GM04504 (cell line): ENCODE data around the gene LAMB4.

Source experiments
- DNase-seq: peaks from one replicate; pipeline ENCODE4 v3.0.0-alpha.2; 2012; ENCODE audit warnings: low read depth

The LAMB4 gene

DNA sequence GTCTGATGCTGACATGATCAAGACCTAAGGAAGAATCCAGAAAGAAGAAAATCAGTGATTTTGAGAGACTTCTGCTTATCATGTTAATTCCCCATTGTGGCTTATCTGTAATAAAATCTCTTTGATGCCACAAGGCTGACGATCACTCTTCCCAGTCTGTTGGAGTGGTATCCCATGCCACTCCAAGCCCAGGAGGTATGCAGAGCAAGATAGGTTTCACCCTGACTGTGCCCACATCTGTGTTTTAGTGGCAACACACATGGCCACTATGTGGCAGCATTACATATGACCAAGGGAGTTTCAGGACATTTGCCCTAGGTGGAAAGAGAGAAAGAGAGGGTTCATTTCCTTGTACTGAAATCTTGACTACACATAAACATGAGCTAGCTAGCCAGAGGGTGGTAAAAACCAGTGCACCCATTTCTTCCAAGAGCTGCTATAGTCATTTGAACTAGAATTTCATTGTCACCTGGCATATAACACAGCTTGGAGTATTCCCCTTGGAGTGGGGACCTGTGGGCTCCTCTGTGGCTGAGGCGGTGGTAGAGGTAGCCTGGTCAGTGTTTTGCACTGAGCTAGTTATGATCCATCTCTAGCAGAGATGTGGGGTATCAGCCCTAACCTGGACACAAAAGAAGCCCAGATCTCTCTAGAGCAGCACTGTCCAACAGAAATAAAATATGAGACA, 20.8 kb downstream of the LAMB4 start:
- DNase-seq = no peak

DNA sequence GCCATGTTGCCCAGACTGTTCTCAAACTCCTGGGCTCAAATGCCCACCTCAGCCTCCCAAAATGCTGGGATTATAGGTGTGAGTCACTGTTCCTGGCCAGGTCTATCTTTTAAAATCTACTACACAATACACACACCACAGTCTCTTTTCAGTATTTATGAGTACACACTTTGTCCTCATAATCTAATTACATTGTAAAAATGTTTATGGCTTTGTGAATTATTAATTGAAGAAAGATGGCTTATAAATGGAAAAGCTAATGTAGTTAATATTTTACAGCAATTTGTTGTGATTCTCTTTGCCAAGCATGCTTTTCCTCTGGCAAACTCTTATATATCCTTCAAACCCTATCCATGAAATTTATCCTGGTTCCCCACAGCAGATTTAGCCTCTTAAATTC, 22.0 kb downstream of the LAMB4 start:
- DNase-seq = no peak

GRCh38 chr7:108104324-108104723, 25.8 kb downstream of the LAMB4 start:
- DNase-seq = no peak

DNA sequence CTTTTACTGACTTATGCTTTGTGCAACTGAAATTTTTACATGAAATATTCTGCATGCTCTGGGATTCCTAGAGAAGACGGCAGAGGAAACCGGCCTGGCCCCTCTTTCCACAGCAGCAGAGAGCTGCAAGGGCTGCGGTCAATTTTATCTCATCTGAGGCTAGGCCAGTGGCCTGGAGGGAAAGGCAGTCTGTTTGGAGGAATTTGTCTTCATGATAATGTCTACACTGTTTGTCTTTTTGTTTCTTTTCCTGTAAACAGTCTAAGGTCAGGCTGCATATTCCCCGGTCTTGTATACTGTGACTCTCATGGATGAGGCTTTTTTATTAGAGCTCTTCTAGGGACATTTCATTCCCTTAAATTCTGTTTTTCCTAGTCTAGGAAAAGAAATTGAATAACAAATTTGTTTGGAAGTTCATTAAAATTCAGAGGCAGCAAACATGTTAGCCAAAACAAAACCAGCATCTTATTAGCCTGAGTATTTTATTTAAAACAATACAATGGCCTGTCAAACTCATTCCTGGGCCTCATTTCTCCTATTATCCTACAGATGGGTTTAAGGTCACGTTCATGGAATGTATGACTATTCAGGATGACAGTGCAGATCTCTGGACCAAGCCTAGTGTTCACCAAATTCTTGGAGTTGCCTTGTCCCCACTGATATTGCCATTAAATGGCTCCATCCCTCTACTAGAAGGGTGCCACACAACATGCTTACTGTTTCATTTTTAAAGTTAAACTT, 26.4 kb downstream of the LAMB4 start:
- no peak for DNase-seq

DNA sequence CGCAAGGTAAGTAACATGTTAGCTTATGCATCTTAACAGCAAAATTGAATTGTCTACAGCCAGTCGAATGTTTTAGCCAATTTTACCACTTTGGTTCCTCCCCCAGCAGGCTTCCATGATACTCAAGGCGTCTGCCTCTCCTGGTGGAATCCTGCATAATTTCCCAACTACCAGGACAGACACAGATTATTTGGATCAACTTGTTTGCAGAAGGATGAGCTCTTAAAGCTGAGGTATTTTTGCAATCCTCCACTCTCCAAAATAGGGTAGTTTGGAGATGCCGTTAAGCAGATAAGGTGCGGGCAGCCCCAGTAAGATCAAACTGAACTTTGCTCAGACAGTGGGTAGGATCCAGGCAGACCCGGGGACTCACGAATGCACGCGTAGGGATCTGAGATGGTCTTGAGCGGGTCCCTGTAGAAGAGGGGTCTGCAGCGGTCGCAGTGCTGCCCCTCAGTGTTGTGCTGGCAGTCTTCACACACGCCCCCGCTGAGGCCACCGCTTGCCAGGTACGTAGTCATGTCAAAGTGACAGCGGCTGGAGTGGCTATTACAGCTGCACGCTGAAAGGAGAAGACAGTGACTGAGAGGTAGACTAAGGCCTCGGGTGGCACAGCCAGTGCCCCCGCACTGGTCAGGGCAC, 27.4 kb downstream of the LAMB4 start:
- no peak for DNase-seq

DNA sequence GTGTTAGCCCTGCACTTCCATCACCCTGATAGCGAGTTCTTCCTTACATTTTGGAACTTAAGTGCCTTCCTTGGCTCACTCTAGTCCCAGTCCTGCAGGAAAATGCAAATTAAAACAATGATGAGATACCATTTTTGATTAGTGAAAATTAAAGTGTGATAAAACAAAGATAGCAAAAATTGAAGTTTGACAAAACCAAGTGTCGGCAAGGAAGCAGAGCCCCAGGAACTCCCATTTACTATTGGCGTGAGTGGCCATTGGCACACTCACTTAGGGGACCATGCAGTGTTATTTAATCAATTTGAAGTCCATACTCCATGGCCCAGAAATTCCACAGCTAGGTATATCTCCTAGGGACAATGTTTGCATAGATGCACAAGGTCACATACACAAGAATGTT, 28.4 kb downstream of the LAMB4 start:
- no peak for DNase-seq

DNA sequence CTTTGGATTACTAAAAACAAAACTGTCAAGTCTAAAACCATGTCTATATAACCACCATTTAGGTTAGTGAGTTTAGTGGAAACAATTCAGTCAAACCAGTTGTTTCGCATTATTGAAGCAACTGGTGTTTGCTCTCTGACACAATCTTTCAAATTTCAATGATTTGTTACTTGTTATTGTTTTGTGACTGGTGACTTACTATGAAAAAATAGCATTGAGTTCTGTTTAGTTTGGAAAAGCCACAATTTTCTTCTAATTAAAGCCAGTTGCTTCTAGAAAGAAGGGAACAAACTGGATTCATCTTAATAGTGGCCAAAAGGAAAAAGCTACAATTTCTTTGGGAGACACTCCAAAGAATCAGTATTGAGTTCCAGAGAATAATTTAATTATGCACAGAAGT, 30.4 kb downstream of the LAMB4 start:
- peak; percentile 49 for DNase-seq

DNA sequence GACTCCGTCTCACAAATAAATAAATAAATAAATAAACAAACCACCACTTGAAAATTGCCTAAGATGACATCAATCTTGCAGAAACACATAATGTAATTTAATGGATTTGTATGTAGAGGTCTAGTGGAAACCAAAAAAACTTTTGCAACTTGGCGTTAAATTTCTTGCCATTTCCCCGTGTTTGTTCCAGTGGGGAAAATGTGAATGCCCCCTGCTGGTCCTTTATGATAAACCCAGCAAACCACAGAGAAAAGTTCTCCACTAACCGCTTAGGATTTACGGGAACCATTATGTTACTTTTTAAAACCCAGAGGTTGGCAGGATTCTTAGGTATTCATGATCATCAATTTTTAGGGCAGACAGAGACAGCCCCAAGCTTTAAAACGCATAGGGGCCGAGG, 32.5 kb downstream of the LAMB4 start:
- no peak for DNase-seq

GRCh38 chr7:108096996-108097395, 33.2 kb downstream of the LAMB4 start:
- DNase-seq = no peak

- peak; percentile 77 for DNase-seq
Measured at GRCh38 chr7:108094933-108095710, 35.0 kb downstream of the LAMB4 start.

DNA sequence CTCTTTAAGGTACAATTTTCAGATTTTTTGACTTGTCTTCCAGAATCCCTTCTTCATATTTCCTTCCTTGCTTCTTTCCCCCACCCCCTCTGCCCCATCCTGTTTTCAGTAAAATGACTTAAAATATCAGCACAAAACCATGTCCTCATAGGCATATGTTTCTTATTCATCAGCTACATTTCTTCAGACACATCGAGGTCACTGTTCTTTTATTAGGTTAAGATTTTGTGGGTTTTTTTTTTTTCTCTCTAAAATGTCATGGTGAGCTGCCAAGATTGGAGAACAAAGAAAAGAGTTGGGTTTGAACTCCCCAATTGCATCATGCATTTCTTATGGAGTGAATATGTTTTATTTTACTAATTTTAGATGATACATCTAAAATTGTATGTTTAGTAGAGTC, 35.8 kb downstream of the LAMB4 start:
- peak; percentile 76 for DNase-seq

GRCh38 chr7:108093851-108094331, 36.3 kb downstream of the LAMB4 start:
- no peak for DNase-seq

DNA sequence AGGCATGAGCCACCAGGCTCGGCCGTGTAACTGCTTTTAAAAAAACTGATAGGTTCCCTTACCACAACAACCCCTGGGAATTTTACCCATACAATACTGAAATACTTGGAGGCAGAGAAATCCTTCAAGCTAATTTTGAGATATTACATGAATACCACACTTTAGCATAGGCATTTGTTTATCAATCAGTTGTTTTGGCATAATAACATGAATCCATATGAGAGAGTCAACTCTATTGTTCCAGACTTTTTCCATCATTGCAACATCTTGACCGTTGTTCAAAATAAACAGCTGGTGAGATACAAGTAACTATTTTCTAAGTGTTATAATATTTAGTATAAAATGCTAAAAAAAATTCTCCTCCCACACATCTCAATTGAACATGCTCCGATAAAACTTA, 36.8 kb downstream of the LAMB4 start:
- DNase-seq = no peak

DNA sequence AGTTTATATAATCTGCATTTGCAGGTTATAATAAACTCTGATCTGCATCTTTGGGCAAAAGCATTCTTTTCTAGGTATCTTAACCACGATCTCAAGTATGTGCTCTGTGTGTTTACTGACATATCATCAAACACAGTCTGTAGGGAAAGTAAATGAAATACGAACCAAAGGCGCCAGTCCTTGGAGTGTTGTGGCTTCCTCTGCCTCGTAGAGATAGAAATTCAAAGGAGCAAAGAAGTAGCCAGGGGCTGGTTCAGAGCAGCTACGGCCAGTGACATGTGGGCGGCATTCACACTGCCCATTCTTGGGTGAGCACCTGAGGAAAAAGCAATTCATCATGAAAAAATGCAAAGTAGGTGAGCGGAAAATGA, 38.7 kb downstream of the LAMB4 start:
- no peak for DNase-seq

GRCh38 chr7:108090791-108091460, 39.2 kb downstream of the LAMB4 start:
- DNase-seq = no peak

- no peak for DNase-seq
Measured at GRCh38 chr7:108089381-108089780, 40.8 kb downstream of the LAMB4 start.

GRCh38 chr7:108088729-108089128, 41.4 kb downstream of the LAMB4 start:
- no peak for DNase-seq

DNA sequence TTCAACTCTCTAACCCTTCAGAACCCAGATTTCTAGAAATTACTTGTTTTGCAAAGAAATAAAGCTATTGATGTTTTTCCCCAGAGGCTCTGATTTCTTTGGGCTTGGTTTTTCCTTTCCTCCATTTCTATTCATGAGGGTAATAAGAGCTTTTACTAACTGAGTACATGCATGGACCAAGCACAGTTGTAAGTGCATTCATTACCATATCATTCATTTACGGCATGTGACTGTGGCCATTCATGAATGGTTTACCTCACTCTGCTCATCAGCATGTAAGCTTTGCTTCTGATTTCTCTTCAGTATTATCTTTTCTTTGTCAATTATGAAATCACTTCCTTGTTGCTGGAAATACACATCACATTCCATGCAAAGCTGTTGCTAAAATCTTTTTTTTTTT, 42.4 kb downstream of the LAMB4 start:
- no peak for DNase-seq

GRCh38 chr7:108086962-108087361, 43.2 kb downstream of the LAMB4 start:
- no peak for DNase-seq

GRCh38 chr7:108086546-108086945, 43.6 kb downstream of the LAMB4 start:
- DNase-seq = peak; percentile 48

- no peak for DNase-seq
Measured at GRCh38 chr7:108083980-108084379, 46.2 kb downstream of the LAMB4 start.
